Measurements from ENCODE around the gene POLR2C. TPM values are rescaled to one million over a fixed set of nuclear protein-coding genes. Genes with fewer than 3 reads are reported as not detected.

The POLR2C gene
- total RNA-seq, 1 experiment from 2014 or later, result 85.6 TPM

DNA sequence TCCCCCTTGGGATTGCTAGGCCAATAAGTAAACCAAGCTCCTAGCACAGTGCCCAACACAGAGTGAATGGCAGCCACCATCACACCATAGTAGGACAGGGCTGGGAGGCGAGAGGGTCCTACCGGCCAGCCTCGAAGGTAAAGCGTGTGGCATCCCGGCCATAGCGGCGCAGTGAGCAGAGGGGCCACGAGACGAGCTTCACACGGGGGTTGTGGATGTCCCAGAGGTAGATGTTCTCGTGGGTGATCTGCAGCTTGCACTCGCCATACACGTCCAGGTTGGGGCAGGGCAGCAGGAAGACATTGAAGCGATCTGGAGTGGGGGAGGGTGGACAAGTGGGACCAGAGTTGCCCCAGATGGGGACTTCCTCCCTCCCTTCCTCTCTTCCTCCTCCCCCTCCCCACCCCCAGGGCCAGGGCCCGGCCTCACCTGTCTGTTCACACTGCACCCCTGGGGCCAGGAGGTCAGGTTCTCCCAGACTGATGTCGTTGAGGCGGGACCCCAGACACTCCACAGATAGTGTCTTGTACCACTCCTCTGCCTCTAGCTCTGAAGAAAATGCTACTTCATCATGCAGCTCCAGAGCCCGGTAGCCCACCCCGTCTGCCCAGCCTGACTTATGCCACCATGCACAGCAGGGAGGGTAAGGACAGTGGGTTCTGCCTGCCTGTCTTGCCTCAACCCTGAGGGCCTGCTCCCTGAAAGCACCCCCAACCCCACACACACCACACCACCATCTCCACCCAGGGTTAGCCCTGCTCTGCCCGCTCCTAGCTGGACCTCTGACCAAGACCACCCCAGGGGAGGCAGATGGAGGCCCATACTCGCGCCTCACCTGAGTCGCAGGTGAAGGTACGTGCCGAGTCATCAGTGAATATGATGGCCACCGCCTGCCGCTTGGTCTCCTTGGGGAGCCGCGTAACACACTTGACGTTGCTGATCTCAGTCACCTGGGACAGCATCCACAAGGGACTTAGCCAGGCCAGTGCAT is 12.5 kb downstream of the POLR2C start:
- no peak overlapping the region for H2BK120ac ChIP-seq (ENCODE audit: low read depth, low read length, poor library complexity, severe bottlenecking)
- H4K91ac ChIP-seq (ENCODE audit: insufficient read length, low read depth, low read length), result no peak overlapping the region
- TF ChIP-seq, protein P1, sequence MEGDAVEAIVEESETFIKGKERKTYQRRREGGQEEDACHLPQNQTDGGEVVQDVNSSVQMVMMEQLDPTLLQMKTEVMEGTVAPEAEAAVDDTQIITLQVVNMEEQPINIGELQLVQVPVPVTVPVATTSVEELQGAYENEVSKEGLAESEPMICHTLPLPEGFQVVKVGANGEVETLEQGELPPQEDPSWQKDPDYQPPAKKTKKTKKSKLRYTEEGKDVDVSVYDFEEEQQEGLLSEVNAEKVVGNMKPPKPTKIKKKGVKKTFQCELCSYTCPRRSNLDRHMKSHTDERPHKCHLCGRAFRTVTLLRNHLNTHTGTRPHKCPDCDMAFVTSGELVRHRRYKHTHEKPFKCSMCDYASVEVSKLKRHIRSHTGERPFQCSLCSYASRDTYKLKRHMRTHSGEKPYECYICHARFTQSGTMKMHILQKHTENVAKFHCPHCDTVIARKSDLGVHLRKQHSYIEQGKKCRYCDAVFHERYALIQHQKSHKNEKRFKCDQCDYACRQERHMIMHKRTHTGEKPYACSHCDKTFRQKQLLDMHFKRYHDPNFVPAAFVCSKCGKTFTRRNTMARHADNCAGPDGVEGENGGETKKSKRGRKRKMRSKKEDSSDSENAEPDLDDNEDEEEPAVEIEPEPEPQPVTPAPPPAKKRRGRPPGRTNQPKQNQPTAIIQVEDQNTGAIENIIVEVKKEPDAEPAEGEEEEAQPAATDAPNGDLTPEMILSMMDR (conservative IDR thresholded peaks at IDR 0.05), result no peak
- H2BK20ac ChIP-seq (ENCODE audit: low read depth, low read length, poor library complexity, severe bottlenecking), result no peak overlapping the region
- no peaks in the 10 kb centered on the region for H3K27me3 ChIP-seq (ENCODE audit: insufficient read depth, low read length)
- H2BK12ac ChIP-seq (ENCODE audit: insufficient read length, low read depth, low read length), result no peak overlapping the region
- Mint-ChIP-seq H3K4me1 (peaks cover 39 to 62% of the 10 kb centered on the region in 2 experiments), H3K27me3 (ENCODE audit: low read depth) (peaks cover 9% of the 10 kb centered on the region), H3K27ac (peak overlapping the region; percentile 21 to 86 (median 70); a peak in 5 of 7 replicates), H3K9me3 (no peaks in the 10 kb centered on the region), H3K4me3 (peak overlapping the region in 1 of 2 experiments; percentile 61; a peak in 2 of 5 replicates), H3K36me3 (ENCODE audit: insufficient read depth in 1 of 3, low read depth in 3 of 3) (peaks cover 20 to 30% (median 21%) of the 10 kb centered on the region in 3 experiments)
- H2BK5ac ChIP-seq (ENCODE audit: insufficient read length, low read length), result no peak overlapping the region
- H3K23me2 ChIP-seq (ENCODE audit: insufficient read length, low read depth, low read length, poor library complexity, severe bottlenecking), result peaks cover 8% of the 10 kb centered on the region
- no peak overlapping the region for H3K9ac ChIP-seq (ENCODE audit: extremely low read depth, insufficient read length, low read length)
- no peak overlapping the region for H3K23ac ChIP-seq (ENCODE audit: insufficient read length, low read depth, low read length)
- H4K20me1 ChIP-seq (ENCODE audit: control insufficient read depth, insufficient read depth, insufficient read length), result no peaks in the 10 kb centered on the region
- DNase-seq, result peak; percentile 24
- no peak overlapping the region for H4K8ac ChIP-seq (replicated peaks; ENCODE audit: insufficient read length, low read depth, low read length)
- no peak overlapping the region for H2AFZ ChIP-seq (ENCODE audit: low read length)
- peaks cover 17% of the 10 kb centered on the region; the same call in 1 of the 2 replicates for H3K4me1 ChIP-seq (ENCODE audit: insufficient read depth, low read length)
- H2BK15ac ChIP-seq (ENCODE audit: low read depth, low read length), result no peak overlapping the region
- no CpG with 5 or more reads among the region's 30 CpGs for WGBS (ENCODE audit: extremely low coverage, insufficient read length, low lambda C conversion rate)
- no peak overlapping the region for H3K27ac ChIP-seq (ENCODE audit: insufficient read length, low read depth, low read length)
- no peaks in the 10 kb centered on the region for H3K9me3 ChIP-seq (ENCODE audit: control insufficient read depth, low read depth, low read length)
- peak overlapping the region; percentile 34 for H3K4me2 ChIP-seq (ENCODE audit: insufficient read depth, insufficient read length, low read length)
- no peak overlapping the region for H3K4ac ChIP-seq (ENCODE audit: low read depth, low read length)
- no peak overlapping the region for H3K18ac ChIP-seq (ENCODE audit: insufficient read length, low read depth, low read length)
- H3T11ph ChIP-seq (ENCODE audit: low read length), result no peak overlapping the region
- no peak overlapping the region for H2AK5ac ChIP-seq (ENCODE audit: insufficient read length, low read length)
- H4K5ac ChIP-seq (ENCODE audit: insufficient read length, low read depth, low read length), result no peak overlapping the region
- no peaks in the 10 kb centered on the region for H3K79me2 ChIP-seq (ENCODE audit: insufficient read depth, low read length)
- no peaks in the 10 kb centered on the region for H3K79me1 ChIP-seq (ENCODE audit: insufficient read depth, low read depth, low read length, poor library complexity, severe bottlenecking)
- no peak overlapping the region for H3K56ac ChIP-seq (ENCODE audit: insufficient read length, low read depth, low read length)
- H3K14ac ChIP-seq (ENCODE audit: insufficient read depth, low read length), result no peak overlapping the region; the same call in 1 of the 2 replicates

All from H9 (cell line).